Endothelial cell of umbilical vein (primary cell): Measurements from ENCODE around the gene KDM6B. TPM values are rescaled to one million over a fixed set of nuclear protein-coding genes. Genes with fewer than 3 reads are reported as not detected.

Experiments
- BruUV-seq: library from RNA; stranded (reverse); fragments of 400-500 nt; replicated peaks from 2 replicates; lab custom pipeline; 2021; lab: Mats Ljungman, UMichigan
- CTCF ChIA-PET: fragments of 300-600, 350-600 bp; sonication (Branson Sonifier 250); formaldehyde crosslinking; loops from one replicate; lab custom pipeline; 2021; ENCODE audit warnings: antibody characterized with exemption, inconsistent platforms; lab: Charles Lee
- POLR2A ChIA-PET: fragments of 300-600, 350-600 bp; sonication (Branson Sonifier 250); formaldehyde crosslinking; loops from one replicate; lab custom pipeline; 2021; ENCODE audit warnings: antibody characterized with exemption, inconsistent platforms; lab: Charles Lee
- DNase-seq: peaks from one replicate; pipeline ENCODE4 v3.0.0-alpha.2; 2011; ENCODE audit warnings: low read depth, low spot score
- FAIRE-seq: peaks from 2 replicates; lab custom pipeline; 2011; peaks lifted over from hg19 to GRCh38; lab: Jason Lieb, UNC
- H2AFZ ChIP-seq: 2 replicates; pipeline ENCODE4 v1.6.0; 2012; ENCODE audit warnings: low read depth, low read length, control low read depth, inconsistent platforms
- H3K27ac ChIP-seq: 2 replicates; pipeline ENCODE4 v1.5.1; 2011; ENCODE audit warnings: low read depth, mild to moderate bottlenecking, control low read depth, low read length, moderate library complexity; ENCODE audit not compliant: insufficient read depth
- H3K27me3 ChIP-seq, 2 experiments: 2 replicates each; pipeline versions ENCODE4 v1.6.0 to v1.6.1; 2011; ENCODE audit warnings: low read length in 2 of 2, mixed read lengths in 1 of 2; ENCODE audit not compliant: control insufficient read depth in 2 of 2, insufficient read depth in 2 of 2
- H3K36me3 ChIP-seq, 2 experiments: 2 replicates in 1 of 2; 3 replicates in 1 of 2; pipeline ENCODE4 v1.5.1; 2011; ENCODE audit warnings: low read length in 2 of 2, mild to moderate bottlenecking in 1 of 2, moderate library complexity in 1 of 2; ENCODE audit not compliant: control insufficient read depth in 2 of 2, insufficient read depth in 2 of 2; ENCODE audit errors: extremely low read depth in 1 of 2
- H3K4me1 ChIP-seq: 3 replicates; pipeline ENCODE4 v1.5.1; 2011; ENCODE audit warnings: mild to moderate bottlenecking, low read length; ENCODE audit not compliant: control insufficient read depth, insufficient read depth; ENCODE audit errors: extremely low read depth
- H3K4me2 ChIP-seq: 2 replicates; pipeline ENCODE4 v1.6.1; 2011; ENCODE audit warnings: low read length, control low read depth, mixed read lengths; ENCODE audit not compliant: insufficient read depth
- H3K4me3 ChIP-seq, 3 experiments: fragments of 200-600 bp in 1 of 3; sonication (generic), shearing (Covaris generic) in 1 of 3; replicated peaks in 1 of 3; 2 replicates each; pipeline ENCODE4 v1.5.1; 2011 to 2016; ENCODE audit warnings: control low read depth in 3 of 3, low read length in 3 of 3, mild to moderate bottlenecking in 2 of 3, inconsistent platforms in 1 of 3, low read depth in 1 of 3, moderate library complexity in 1 of 3; ENCODE audit not compliant: insufficient read depth in 1 of 3
- H3K79me2 ChIP-seq: 2 replicates; pipeline ENCODE4 v1.6.0; 2012; ENCODE audit warnings: low read length, inconsistent platforms; ENCODE audit not compliant: control insufficient read depth, insufficient read depth
- H3K9ac ChIP-seq: replicated peaks from 2 replicates; pipeline ENCODE3; 2011; ENCODE audit warnings: low read length, control low read depth; ENCODE audit not compliant: insufficient read depth; ENCODE audit errors: extremely low read depth
- H3K9me1 ChIP-seq: replicated peaks from 3 replicates; pipeline ENCODE4 v1.6.0; 2011; ENCODE audit warnings: mild to moderate bottlenecking, low read length; ENCODE audit not compliant: control insufficient read depth, insufficient read depth; ENCODE audit errors: extremely low read depth
- H3K9me3 ChIP-seq: replicated peaks from 2 replicates; pipeline ENCODE4 v1.5.1; 2012; ENCODE audit warnings: low read length, inconsistent platforms; ENCODE audit not compliant: control insufficient read depth, insufficient read depth
- H4K20me1 ChIP-seq: replicated peaks from 2 replicates; pipeline ENCODE3; 2011; ENCODE audit warnings: mild to moderate bottlenecking, low read length; ENCODE audit not compliant: control insufficient read depth, insufficient read depth; ENCODE audit errors: extremely low read depth
- CTCF ChIP-seq, 2 donors: IDR thresholded peaks; 1 replicate in 1 of 2; 2 replicates in 1 of 2; pipeline ENCODE4 v1.5.1; 2011; ENCODE audit warnings: low read length in 2 of 2, mild to moderate bottlenecking in 2 of 2, moderate library complexity in 2 of 2, control low read depth in 1 of 2, inconsistent platforms in 1 of 2, low read depth in 1 of 2; ENCODE audit not compliant: insufficient read depth in 1 of 2; ENCODE audit errors: extremely low read depth in 1 of 2
- FOS ChIP-seq: IDR thresholded peaks from 2 replicates; pipeline ENCODE4 v1.6.1; 2011; ENCODE audit warnings: mild to moderate bottlenecking, low read length, moderate library complexity, borderline replicate concordance; ENCODE audit not compliant: insufficient read depth
- JUN ChIP-seq: IDR thresholded peaks from 2 replicates; pipeline ENCODE4 v1.6.1; 2011; ENCODE audit warnings: borderline replicate concordance, low read depth; ENCODE audit not compliant: insufficient read length, insufficient read depth
- MAX ChIP-seq: IDR thresholded peaks from 2 replicates; pipeline ENCODE4 v1.6.1; 2011; ENCODE audit not compliant: insufficient read depth, insufficient read length
- MYC ChIP-seq: IDR thresholded peaks from one replicate; pipeline ENCODE4 v1.6.1; 2011; ENCODE audit warnings: mild to moderate bottlenecking, low read depth, low read length
- POLR2A ChIP-seq: IDR thresholded peaks from 2 replicates; pipeline ENCODE4 v1.6.1; 2012; ENCODE audit warnings: low read depth, mild to moderate bottlenecking, control low read depth, low read length
- POLR2AphosphoS5 ChIP-seq: IDR thresholded peaks from 2 replicates; pipeline ENCODE4 v1.6.1; 2012; ENCODE audit warnings: low read depth, mild to moderate bottlenecking, control low read depth, low read length, moderate library complexity; ENCODE audit not compliant: insufficient read depth
- dilution Hi-C: fragments of 300-500 bp; cut with MboI; formaldehyde crosslinking; loops from one replicate; pipeline ENCODE4 v1.15.0; 2019; ENCODE audit warnings: low sequenced_read_pairs; ENCODE audit not compliant: extremely low pct_ligation_motif_present
- intact Hi-C: fragments of 100-400 bp; cut with micrococcal nuclease; formaldehyde crosslinking; loops from one replicate; pipeline ENCODE4 v1.10.0; 2022
- polyA plus RNA-seq, 4 experiments: library from polyadenylated mRNA; depleted of rRNA in 3 of 4; stranded (reverse) in 3 of 4; unstranded in 1 of 4; fragments of >200 nt; gene quantifications; 2 replicates each; pipeline versions ENCODE4 v1.2.1 to v1.2.3, GENCODE V29; 2011 to 2012; ENCODE audit warnings: missing spikeins in 1 of 4
- total RNA-seq: library from RNA; stranded (reverse); gene quantifications from 2 replicates; pipeline ENCODE4 v1.2.3, GENCODE V29; 2021

Gene KDM6B
- total and polyA plus RNA-seq, 2 donors (not counting 3 experiments of a cell fraction or from before 2014, with no cell fraction given) = 1.8 to 17.8 TPM

DNA sequence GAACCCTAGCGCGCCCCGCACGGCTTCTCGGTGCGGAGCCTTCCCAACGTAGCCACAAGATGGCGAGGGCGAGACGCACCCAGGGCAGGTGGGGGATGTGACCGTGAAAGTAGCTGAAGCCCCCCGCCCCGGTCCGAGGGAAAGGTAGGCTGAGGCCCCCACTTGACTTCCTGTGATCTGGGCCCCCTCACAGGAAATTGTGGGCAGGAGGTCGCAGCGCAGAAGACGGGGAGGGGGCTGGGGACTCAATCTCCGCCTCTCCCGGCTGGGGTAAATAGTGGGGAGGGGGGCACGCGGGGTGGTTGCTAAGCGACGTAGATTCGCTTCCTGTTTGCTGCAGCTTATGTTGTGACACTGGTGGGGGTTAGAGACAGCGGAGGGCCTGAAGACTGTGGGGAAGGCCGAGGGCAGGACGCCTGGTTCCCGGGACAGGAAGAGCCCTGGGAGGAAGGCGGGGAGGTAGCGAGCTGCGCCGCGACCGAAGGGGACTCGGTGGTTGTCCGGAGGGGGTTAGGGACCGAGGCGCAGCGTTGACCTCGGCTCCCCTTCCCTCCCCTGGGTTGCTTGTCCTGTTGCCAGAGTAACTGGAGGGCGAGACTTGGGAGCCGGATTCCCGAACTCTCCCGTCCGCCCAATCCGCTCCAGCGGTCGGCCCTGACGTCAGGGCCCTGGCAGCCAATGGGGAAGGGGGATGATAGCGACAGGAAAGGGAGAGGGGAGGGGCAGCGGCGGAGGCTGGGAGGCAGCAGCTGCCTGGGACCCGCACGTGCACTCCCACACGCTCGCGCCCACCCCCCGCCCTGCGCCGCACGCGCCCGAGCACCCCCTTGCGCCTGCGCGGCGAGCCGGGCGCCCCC lies 1.2 kb downstream of the KDM6B start:
- intact Hi-C loops (loop anchor here (1.0 to 5.0 kb wide), 6 partner anchors 9 to 263 kb away; partner anchors contain the start of gene NAA38), dilution Hi-C loops (no loop called here)
- H3K27ac ChIP-seq = peak overlapping the region; percentile 94
- peak overlapping the region; percentile 68 for H2AFZ ChIP-seq
- peak overlapping the region; percentile 34 to 52 (median 46) for H3K4me3 ChIP-seq
- DNase-seq = peak; percentile 100
- H3K4me1 ChIP-seq = peaks cover 32% of the 10 kb centered on the region
- no peaks in the 10 kb centered on the region for H3K79me2 ChIP-seq
- peaks cover 0 to 2% of the 10 kb centered on the region in 2 experiments for H3K36me3 ChIP-seq
- POLR2A ChIA-PET = interaction anchor here (1.6 kb wide), 1 partner anchor 9 kb away, joined by 6 read pairs; no protein-coding TSS in a partner anchor
- CTCF ChIA-PET = interaction anchor here (0.8 to 5.8 kb wide), 24 partner anchors 8 to 225 kb away, joined by 3 to 32 read pairs (median 4); partner anchors contain the start of genes CHD3, CYB5D1, NAA38 and TMEM88
- TF ChIP-seq JUN = no peak
- TF ChIP-seq POLR2AphosphoS5 = peak; percentile 58
- peak; percentile 80 for TF ChIP-seq MYC
- TF ChIP-seq MAX = peak; percentile 88
- no peak for TF ChIP-seq POLR2A
- no peak for TF ChIP-seq FOS
- TF ChIP-seq CTCF (IDR thresholded peaks at IDR 0.05; ENCODE audit: extremely low read depth in 1 of 2, insufficient read depth in 1 of 2, low read depth in 1 of 2, low read length in 2 of 2) = peak; percentile 65 to 92
- FAIRE-seq = peak; percentile 99
- TSS peak; percentile 50 for BruUV-seq
- peak overlapping the region; percentile 96 for H3K9ac ChIP-seq
- no peaks in the 10 kb centered on the region for H4K20me1 ChIP-seq
- no peaks in the 10 kb centered on the region for H3K9me3 ChIP-seq
- H3K4me2 ChIP-seq = peak overlapping the region; percentile 91
- H3K27me3 ChIP-seq = peaks cover 0 to 3% of the 10 kb centered on the region in 2 experiments
- H3K9me1 ChIP-seq = no peaks in the 10 kb centered on the region
